Uterus (tissue), 4 donors: Measurements from ENCODE around the gene ZNF385C. TPM values are rescaled to one million over a fixed set of nuclear protein-coding genes. Genes with fewer than 3 reads are reported as not detected.

Experiments
- DNase-seq, 2 donors: peaks; one replicate each; pipeline ENCODE4 v3.0.0-alpha.2; 2019 to 2020
- H3K27ac ChIP-seq, 2 donors: fragments of 200-600 bp; sonication (generic); 1 replicate in 1 of 2; 2 replicates in 1 of 2; pipeline ENCODE4 v1.5.1; 2016 to 2018
- H3K27me3 ChIP-seq, 2 donors: fragments of 200-600 bp; sonication (generic); one replicate each; pipeline ENCODE4 v1.5.1; 2018 to 2019; ENCODE audit warnings: control low read depth in 1 of 2
- H3K36me3 ChIP-seq, 2 donors: fragments of 200-600 bp; sonication (generic); one replicate each; pipeline ENCODE4 v1.5.1; 2019; ENCODE audit warnings: control low read depth in 1 of 2
- H3K4me1 ChIP-seq, 2 donors: fragments of 200-600 bp; sonication (generic); one replicate each; pipeline ENCODE4 v1.5.1; 2018 to 2019; ENCODE audit warnings: control low read depth in 1 of 2
- H3K4me3 ChIP-seq, 2 donors: fragments of 200-600 bp; sonication (generic); 1 replicate in 1 of 2; 2 replicates in 1 of 2; pipeline ENCODE4 v1.5.1; 2018 to 2019; ENCODE audit warnings: mild to moderate bottlenecking in 1 of 2
- H3K9me3 ChIP-seq, 2 donors: fragments of 200-600 bp; sonication (generic); one replicate each; pipeline ENCODE4 v1.5.1; 2019; ENCODE audit warnings: control low read depth in 1 of 2
- CTCF ChIP-seq, 4 experiments: fragments of 200-600 bp in 2 of 4; fragments of 450-650 bp in 2 of 4; sonication (generic) in 2 of 4; IDR thresholded peaks; one replicate each; pipeline ENCODE4 v1.5.1; 2016 to 2019; ENCODE audit warnings: antibody characterized with exemption in 4 of 4, mild to moderate bottlenecking in 2 of 4, moderate library complexity in 1 of 4
- POLR2A ChIP-seq, 2 donors: fragments of 450-650 bp; IDR thresholded peaks; one replicate each; pipeline ENCODE4 v1.6.1; 2016; ENCODE audit warnings: antibody characterized with exemption in 2 of 2, mild to moderate bottlenecking in 1 of 2, moderate library complexity in 1 of 2
- intact Hi-C: fragments of 100-400 bp; cut with DNase I; formaldehyde crosslinking; loops from one replicate; pipeline ENCODE4 v1.15.1; 2023; ENCODE audit warnings: low total_unique reads
- total RNA-seq, 4 donors: library from RNA; depleted of rRNA in 3 of 4; stranded (reverse); fragments of >200 nt in 3 of 4; gene quantifications; one replicate each; pipeline versions ENCODE4 v1.1.0 to v1.2.4, GENCODE V29; 2014 to 2023
- donor health status: DM: yes; HTN: yes; CAD: no.

The ZNF385C gene
- total RNA-seq, 4 donors from 2014 or later, result 0.48 to 1.0 TPM; not detected in 2

- peak overlapping the region; percentile 14 to 69 for H3K27ac ChIP-seq
- H3K4me3 ChIP-seq, result no peak overlapping the region
- H3K4me1 ChIP-seq, result peaks cover 0 to 3% of the 10 kb centered on the region in 2 donors
- no peaks in the 10 kb centered on the region for H3K27me3 ChIP-seq
- no peak for DNase-seq
- TF ChIP-seq POLR2A (IDR thresholded peaks at IDR 0.05) (no peak), CTCF (IDR thresholded peaks at IDR 0.05) (no peak)
- intact Hi-C loops, result no loop called here
- H3K36me3 ChIP-seq, result no peaks in the 10 kb centered on the region
- H3K9me3 ChIP-seq, result no peaks in the 10 kb centered on the region
Observed at GRCh38 chr17:42133461-42134041, 35.3 kb upstream of the ZNF385C start.

DNA sequence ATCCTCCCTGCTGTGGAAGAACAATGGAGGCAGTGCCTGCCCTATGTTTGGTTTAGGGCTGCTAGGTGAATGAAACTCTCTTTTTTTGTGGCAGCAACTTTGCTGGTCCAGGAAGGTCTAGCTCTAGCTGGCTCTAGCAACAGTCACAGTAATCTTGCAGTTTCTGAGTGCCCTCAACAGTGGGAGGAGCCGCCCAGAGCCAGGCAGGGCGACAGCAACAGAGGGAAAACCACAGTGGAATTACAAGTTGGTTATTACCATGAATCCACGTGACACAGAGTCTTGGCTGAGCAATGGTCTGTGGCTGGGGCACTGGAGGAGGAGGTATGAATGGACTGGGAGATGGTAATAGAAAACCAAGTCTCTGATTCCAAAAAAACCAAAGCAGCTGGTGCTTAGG lies 34.7 kb upstream of the ZNF385C start:
- Histone ChIP-seq H3K36me3 (no peaks in the 10 kb centered on the region), H3K27me3 (no peaks in the 10 kb centered on the region), H3K9me3 (no peaks in the 10 kb centered on the region), H3K27ac (peak overlapping the region; percentile 14 to 69), H3K4me1 (no peaks in the 10 kb centered on the region), H3K4me3 (no peak overlapping the region)
- intact Hi-C loops, result no loop called here
- no peak for DNase-seq
- TF ChIP-seq POLR2A (IDR thresholded peaks at IDR 0.05) (no peak), CTCF (IDR thresholded peaks at IDR 0.05) (no peak)

DNA sequence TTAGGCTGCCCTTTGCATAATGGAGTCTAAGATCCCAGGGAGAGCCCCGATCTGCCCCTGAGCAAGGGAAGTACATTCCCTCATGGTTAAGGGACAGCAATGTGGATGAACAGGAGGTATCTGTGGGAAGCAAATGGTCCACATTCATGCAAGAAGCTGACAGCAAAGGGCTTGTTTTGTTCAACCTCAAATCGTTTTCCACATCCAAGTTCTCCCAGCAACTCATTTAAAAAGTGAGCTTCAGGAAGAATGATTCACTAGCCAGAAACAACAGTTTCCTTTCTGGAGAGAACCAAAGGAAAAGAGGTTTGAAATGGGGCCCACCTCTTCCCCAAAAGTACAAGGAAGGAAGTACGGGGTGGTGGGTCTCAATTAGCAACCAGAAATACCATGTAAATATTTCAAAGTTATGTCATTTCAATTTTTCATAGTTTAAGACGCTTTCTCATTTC lies 33.7 kb upstream of the ZNF385C start:
- no peak for DNase-seq
- Histone ChIP-seq H3K4me3 (no peak overlapping the region), H3K27ac (peak overlapping the region; percentile 49 to 69), H3K36me3 (no peaks in the 10 kb centered on the region), H3K9me3 (no peaks in the 10 kb centered on the region), H3K27me3 (no peaks in the 10 kb centered on the region), H3K4me1 (no peaks in the 10 kb centered on the region)
- intact Hi-C loops, result no loop called here
- no peak for TF ChIP-seq CTCF (IDR thresholded peaks at IDR 0.05)
- no peak for TF ChIP-seq POLR2A (IDR thresholded peaks at IDR 0.05)

- Histone ChIP-seq H3K27me3 (no peaks in the 10 kb centered on the region), H3K36me3 (no peaks in the 10 kb centered on the region), H3K27ac (peak overlapping the region; percentile 49 to 69), H3K4me3 (no peak overlapping the region), H3K4me1 (no peaks in the 10 kb centered on the region), H3K9me3 (no peaks in the 10 kb centered on the region)
- DNase-seq, result no peak
- intact Hi-C loops, result no loop called here
- TF ChIP-seq CTCF (IDR thresholded peaks at IDR 0.05) (no peak), POLR2A (IDR thresholded peaks at IDR 0.05) (no peak)
Observed at GRCh38 chr17:42131232-42131631, 33.0 kb upstream of the ZNF385C start.

DNA sequence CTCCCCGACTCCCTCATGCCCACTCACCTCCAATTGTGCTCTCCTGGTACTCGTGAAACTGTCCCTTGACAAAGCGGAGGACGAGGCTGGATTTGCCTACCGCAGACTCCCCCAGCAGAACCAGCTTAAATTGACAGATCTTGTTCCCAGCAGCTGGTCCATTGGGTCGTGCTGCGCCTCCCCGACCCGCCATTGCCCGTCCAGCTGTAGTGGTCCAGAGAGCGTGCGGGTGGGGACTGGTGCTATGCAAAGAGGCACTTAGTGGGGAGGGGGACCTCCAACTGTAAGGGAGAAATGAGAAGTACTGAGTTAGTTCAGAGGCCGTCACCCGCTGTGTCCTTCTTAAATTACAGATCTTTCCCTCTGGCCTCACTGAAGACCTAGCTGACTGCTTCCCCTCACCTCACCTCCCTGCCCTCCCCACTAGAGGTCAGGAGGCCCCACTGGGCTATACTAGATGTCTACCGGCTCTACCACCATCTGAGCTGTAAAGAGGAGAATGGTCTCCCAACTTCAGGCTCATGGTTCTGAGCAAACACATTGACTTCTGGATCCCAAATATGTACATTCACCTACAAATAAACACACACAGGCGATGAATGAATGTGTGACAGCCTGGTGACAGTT lies 32.1 kb upstream of the ZNF385C start:
- H3K27ac ChIP-seq, result peak overlapping the region; percentile 49 to 69
- no peak for TF ChIP-seq POLR2A (IDR thresholded peaks at IDR 0.05)
- no peak for TF ChIP-seq CTCF (IDR thresholded peaks at IDR 0.05)
- H3K4me3 ChIP-seq, result no peak overlapping the region
- H3K4me1 ChIP-seq, result no peaks in the 10 kb centered on the region
- DNase-seq, result no peak
- H3K9me3 ChIP-seq, result no peaks in the 10 kb centered on the region
- intact Hi-C loops, result no loop called here
- no peaks in the 10 kb centered on the region for H3K27me3 ChIP-seq
- no peaks in the 10 kb centered on the region for H3K36me3 ChIP-seq
